ENCODE measurements around the gene KCNIP1.

Gene KCNIP1

GRCh38 chr5:170473642-170474041 is 30.2 kb upstream of the KCNIP1 start:
- Mint-ChIP-seq H3K27me3 (ENCODE audit: low read depth) (peaks cover 17% of the 10 kb centered on the region), H3K4me1 (peaks cover 28% of the 10 kb centered on the region), H3K9me3 (no peaks in the 10 kb centered on the region), H3K27ac (peak overlapping the region in 2 of 3 experiments; percentile 18 to 36), H3K36me3 (ENCODE audit: low read depth) (no peaks in the 10 kb centered on the region), H3K4me3 (no peak overlapping the region)
- TF ChIP-seq, protein P1, sequence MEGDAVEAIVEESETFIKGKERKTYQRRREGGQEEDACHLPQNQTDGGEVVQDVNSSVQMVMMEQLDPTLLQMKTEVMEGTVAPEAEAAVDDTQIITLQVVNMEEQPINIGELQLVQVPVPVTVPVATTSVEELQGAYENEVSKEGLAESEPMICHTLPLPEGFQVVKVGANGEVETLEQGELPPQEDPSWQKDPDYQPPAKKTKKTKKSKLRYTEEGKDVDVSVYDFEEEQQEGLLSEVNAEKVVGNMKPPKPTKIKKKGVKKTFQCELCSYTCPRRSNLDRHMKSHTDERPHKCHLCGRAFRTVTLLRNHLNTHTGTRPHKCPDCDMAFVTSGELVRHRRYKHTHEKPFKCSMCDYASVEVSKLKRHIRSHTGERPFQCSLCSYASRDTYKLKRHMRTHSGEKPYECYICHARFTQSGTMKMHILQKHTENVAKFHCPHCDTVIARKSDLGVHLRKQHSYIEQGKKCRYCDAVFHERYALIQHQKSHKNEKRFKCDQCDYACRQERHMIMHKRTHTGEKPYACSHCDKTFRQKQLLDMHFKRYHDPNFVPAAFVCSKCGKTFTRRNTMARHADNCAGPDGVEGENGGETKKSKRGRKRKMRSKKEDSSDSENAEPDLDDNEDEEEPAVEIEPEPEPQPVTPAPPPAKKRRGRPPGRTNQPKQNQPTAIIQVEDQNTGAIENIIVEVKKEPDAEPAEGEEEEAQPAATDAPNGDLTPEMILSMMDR (IDR thresholded peaks at IDR 0.05; ENCODE audit: unreplicated experiment in 3 of 3), result no peak

DNA sequence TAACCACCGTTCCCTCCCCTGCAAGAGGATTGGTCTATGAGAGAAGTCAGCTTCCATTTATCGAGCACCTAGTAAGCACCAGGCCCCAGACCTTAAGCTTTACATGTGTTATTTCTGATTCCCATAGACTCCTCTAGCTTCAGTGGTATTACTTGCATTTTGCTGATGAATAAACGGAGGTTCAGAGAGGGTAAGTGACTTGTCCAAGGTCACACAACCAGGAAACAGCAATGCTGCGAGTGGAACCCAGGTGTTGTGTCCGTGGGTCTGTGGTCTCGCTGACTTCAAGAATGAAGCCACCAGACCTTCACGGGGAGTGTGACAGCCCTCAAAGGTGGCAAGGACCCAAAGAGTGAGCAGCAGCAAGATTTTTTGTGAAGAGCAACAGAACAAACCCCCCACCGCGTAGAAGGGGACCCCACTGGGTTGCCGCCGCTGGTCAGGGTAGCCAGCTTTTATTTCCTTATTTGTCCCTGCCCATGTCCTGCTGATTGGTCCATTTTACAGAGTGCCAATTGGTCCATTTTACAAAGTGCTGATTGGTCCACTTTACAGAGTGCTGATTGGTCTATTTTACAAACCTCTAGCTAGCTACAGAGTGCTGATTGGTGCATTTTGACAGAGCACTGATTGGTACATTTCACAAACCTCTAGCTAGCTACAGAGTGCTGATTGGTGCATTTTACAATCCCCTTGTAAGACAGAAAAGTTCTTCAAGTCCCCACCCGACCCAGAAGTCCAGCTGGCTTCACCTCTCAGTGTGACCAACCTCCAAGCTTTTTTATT is 29.1 kb upstream of the KCNIP1 start:
- TF ChIP-seq, protein P1 (IDR thresholded peaks at IDR 0.05; ENCODE audit: unreplicated experiment in 3 of 3), result no peak
- H3K4me1 Mint-ChIP-seq, result peaks cover 28% of the 10 kb centered on the region
- H3K9me3 Mint-ChIP-seq, result no peaks in the 10 kb centered on the region
- peak overlapping the region; percentile 72 to 89 (median 75) for H3K27ac Mint-ChIP-seq
- no peak overlapping the region for H3K4me3 Mint-ChIP-seq
- H3K36me3 Mint-ChIP-seq (ENCODE audit: low read depth), result no peaks in the 10 kb centered on the region
- H3K27me3 Mint-ChIP-seq (ENCODE audit: low read depth), result peaks cover 17% of the 10 kb centered on the region

DNA sequence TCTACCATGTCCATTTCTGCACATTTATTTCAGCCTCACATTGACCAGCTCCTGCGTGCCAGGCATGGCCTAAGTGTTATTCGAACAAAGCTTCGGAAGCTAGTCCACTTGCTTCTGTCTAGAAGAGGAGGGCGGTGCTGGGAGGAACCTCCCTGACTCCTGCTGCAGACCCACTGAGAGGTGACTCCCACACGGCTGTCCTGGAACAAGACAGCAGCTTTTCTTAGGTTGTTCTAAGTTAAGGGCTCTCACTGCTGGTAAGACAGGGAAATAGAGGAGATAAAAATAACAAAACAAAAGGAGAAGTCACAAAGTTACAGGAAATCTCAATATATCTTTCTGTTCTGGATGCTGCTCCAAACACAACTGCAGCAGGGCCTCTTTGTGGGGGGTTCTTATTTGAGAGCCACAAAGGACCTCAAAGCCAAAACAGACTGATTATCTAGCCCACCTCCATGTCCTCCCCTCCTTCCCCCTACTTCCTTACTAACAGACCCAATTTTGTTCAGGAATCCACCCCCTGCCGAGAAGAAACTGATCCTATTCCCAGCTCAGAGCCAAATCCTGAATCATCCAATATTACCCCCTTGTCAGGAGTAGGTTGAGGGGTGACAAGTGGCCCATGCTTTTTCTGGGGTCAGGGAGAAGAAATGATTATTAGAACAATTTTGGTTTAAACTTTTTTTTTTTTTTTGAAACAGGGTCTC is 28.4 kb upstream of the KCNIP1 start:
- Mint-ChIP-seq H3K36me3 (ENCODE audit: low read depth) (no peaks in the 10 kb centered on the region), H3K27ac (peak overlapping the region; percentile 72 to 89 (median 75)), H3K4me1 (peaks cover 28% of the 10 kb centered on the region), H3K4me3 (peak overlapping the region; percentile 7 to 17 (median 7)), H3K27me3 (ENCODE audit: low read depth) (peaks cover 13% of the 10 kb centered on the region), H3K9me3 (no peaks in the 10 kb centered on the region)
- TF ChIP-seq, protein P1 (IDR thresholded peaks at IDR 0.05; ENCODE audit: unreplicated experiment in 3 of 3), result no peak

GRCh38 chr5:170476704-170477103 is 27.1 kb upstream of the KCNIP1 start:
- no peaks in the 10 kb centered on the region for H3K36me3 Mint-ChIP-seq (ENCODE audit: low read depth)
- H3K4me1 Mint-ChIP-seq, result peaks cover 21% of the 10 kb centered on the region
- no peaks in the 10 kb centered on the region for H3K9me3 Mint-ChIP-seq
- TF ChIP-seq, protein P1 (IDR thresholded peaks at IDR 0.05; ENCODE audit: unreplicated experiment in 3 of 3), result no peak
- peak overlapping the region; percentile 2 to 89 (median 41) for H3K27ac Mint-ChIP-seq
- H3K4me3 Mint-ChIP-seq, result no peak overlapping the region
- peaks cover 8% of the 10 kb centered on the region for H3K27me3 Mint-ChIP-seq (ENCODE audit: low read depth)

- Mint-ChIP-seq H3K4me3 (no peak overlapping the region), H3K27me3 (ENCODE audit: low read depth) (peaks cover 7% of the 10 kb centered on the region), H3K9me3 (no peaks in the 10 kb centered on the region), H3K36me3 (ENCODE audit: low read depth) (no peaks in the 10 kb centered on the region), H3K27ac (no peak overlapping the region), H3K4me1 (peaks cover 32% of the 10 kb centered on the region)
- TF ChIP-seq, protein P1 (IDR thresholded peaks at IDR 0.05; ENCODE audit: unreplicated experiment in 3 of 3), result no peak
Measured at GRCh38 chr5:170477906-170478305, 25.9 kb upstream of the KCNIP1 start.
